ENCODE data around the gene CRTC2. TPM values are rescaled to one million over a fixed set of nuclear protein-coding genes. Genes with fewer than 3 reads are reported as not detected.

The CRTC2 gene
- total RNA-seq, 2 donors from 2014 or later, result 35.5 to 40.9 TPM

DNA sequence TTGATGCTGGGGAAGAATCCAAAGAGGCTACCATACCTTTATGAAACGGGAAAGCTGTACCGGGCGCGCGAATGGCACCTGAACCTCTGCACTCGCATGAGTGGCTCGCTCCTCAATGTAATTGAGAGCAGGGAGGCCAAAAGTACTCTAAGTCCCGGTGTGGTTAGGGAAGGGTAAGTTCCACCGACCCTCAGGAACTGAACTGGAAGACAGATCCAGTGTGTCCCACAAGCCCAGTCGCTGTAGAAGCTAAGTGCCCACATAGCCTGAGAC, 36.7 kb downstream of the CRTC2 start:
- peak overlapping the region; percentile 91 for H3K27ac ChIP-seq (ENCODE audit: low read depth, low read length)
- peaks cover 17% of the 10 kb centered on the region for H3K36me3 ChIP-seq (ENCODE audit: control insufficient read depth, insufficient read depth, low read length)
- Mint-ChIP-seq H3K36me3 (ENCODE audit: low read depth) (peaks cover 4% of the 10 kb centered on the region), H3K4me3 (peak overlapping the region; percentile 95), H3K27me3 (ENCODE audit: insufficient read depth) (no peaks in the 10 kb centered on the region), H3K9me3 (no peaks in the 10 kb centered on the region), H3K27ac (peak overlapping the region; percentile 94), H3K4me1 (peaks cover 23% of the 10 kb centered on the region)
- DNase-seq, result peak; percentile 67
- no peaks in the 10 kb centered on the region for H3K27me3 ChIP-seq (ENCODE audit: control insufficient read depth, insufficient read depth, low read length, poor library complexity, severe bottlenecking)
- H3K9me3 ChIP-seq (ENCODE audit: control insufficient read depth, low read length), result no peaks in the 10 kb centered on the region
- TF ChIP-seq, protein P1, sequence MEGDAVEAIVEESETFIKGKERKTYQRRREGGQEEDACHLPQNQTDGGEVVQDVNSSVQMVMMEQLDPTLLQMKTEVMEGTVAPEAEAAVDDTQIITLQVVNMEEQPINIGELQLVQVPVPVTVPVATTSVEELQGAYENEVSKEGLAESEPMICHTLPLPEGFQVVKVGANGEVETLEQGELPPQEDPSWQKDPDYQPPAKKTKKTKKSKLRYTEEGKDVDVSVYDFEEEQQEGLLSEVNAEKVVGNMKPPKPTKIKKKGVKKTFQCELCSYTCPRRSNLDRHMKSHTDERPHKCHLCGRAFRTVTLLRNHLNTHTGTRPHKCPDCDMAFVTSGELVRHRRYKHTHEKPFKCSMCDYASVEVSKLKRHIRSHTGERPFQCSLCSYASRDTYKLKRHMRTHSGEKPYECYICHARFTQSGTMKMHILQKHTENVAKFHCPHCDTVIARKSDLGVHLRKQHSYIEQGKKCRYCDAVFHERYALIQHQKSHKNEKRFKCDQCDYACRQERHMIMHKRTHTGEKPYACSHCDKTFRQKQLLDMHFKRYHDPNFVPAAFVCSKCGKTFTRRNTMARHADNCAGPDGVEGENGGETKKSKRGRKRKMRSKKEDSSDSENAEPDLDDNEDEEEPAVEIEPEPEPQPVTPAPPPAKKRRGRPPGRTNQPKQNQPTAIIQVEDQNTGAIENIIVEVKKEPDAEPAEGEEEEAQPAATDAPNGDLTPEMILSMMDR (conservative IDR thresholded peaks at IDR 0.05), result no peak
- H3K4me1 ChIP-seq (ENCODE audit: control insufficient read depth, insufficient read depth, low read length), result peaks cover 12% of the 10 kb centered on the region
- peak overlapping the region; percentile 79 for H3K9ac ChIP-seq (ENCODE audit: extremely low read depth, low read length, poor library complexity, severe bottlenecking)
- peak overlapping the region; percentile 88 for H3K4me3 ChIP-seq (ENCODE audit: low read length)
- WGBS, 2 experiments (ENCODE audit: insufficient coverage in 1 of 2, insufficient read length in 1 of 2), result 0 to 2% methylated on average over 10 of the region's 10 CpGs

DNA sequence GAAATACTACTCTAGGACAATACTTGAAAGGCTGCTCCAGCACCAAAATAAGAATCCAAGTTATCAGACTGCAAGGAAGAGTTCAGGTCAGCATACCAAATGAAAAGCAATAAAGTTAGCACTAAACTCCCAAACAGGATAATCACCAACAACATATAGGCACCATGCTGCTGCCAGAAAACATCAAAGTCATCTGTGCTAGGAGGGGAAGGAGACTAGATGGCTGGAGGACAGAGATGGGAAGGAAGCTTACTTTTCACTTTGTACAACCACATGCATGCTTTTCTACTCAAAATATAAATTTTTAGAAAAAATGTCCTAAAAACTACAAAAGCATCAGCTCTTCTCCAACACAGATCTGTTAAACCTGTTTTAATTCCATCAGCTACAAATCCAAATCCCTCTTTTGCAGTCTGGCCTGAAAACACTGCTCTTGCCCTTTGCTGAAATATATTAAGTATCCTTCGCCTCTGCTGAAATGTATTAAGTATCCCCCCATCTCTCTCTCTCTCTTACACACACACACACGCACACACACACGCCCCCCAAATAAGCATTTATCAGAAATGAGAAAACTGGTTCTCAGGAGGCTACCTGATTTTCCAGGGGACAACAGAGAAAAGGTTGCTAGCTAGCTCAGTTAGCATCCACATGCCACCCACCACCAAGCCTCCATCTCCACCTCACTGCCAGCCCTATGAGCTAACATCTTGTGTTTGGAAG, 37.2 kb downstream of the CRTC2 start:
- H3K4me3 ChIP-seq (ENCODE audit: low read length), result peak overlapping the region; percentile 88
- no peak overlapping the region for H3K27ac ChIP-seq (ENCODE audit: low read depth, low read length)
- TF ChIP-seq, protein P1 (conservative IDR thresholded peaks at IDR 0.05), result no peak
- DNase-seq, result no peak
- no peaks in the 10 kb centered on the region for H3K9me3 ChIP-seq (ENCODE audit: control insufficient read depth, low read length)
- Mint-ChIP-seq H3K4me1 (peaks cover 23% of the 10 kb centered on the region), H3K27me3 (ENCODE audit: insufficient read depth) (no peaks in the 10 kb centered on the region), H3K9me3 (no peaks in the 10 kb centered on the region), H3K36me3 (ENCODE audit: low read depth) (peaks cover 5% of the 10 kb centered on the region), H3K4me3 (peak overlapping the region; percentile 95), H3K27ac (peak overlapping the region; percentile 94)
- peak overlapping the region; percentile 79 for H3K9ac ChIP-seq (ENCODE audit: extremely low read depth, low read length, poor library complexity, severe bottlenecking)
- H3K36me3 ChIP-seq (ENCODE audit: control insufficient read depth, insufficient read depth, low read length), result peaks cover 21% of the 10 kb centered on the region
- no peaks in the 10 kb centered on the region for H3K27me3 ChIP-seq (ENCODE audit: control insufficient read depth, insufficient read depth, low read length, poor library complexity, severe bottlenecking)
- peaks cover 12% of the 10 kb centered on the region for H3K4me1 ChIP-seq (ENCODE audit: control insufficient read depth, insufficient read depth, low read length)
- whole genome bisulfite sequencing, 2 experiments (ENCODE audit: insufficient coverage in 1 of 2, insufficient read length in 1 of 2), result 26% methylated on average over 3 of the region's 3 CpGs; no CpG with 5 or more reads in 1 of the 2 experiments

DNA sequence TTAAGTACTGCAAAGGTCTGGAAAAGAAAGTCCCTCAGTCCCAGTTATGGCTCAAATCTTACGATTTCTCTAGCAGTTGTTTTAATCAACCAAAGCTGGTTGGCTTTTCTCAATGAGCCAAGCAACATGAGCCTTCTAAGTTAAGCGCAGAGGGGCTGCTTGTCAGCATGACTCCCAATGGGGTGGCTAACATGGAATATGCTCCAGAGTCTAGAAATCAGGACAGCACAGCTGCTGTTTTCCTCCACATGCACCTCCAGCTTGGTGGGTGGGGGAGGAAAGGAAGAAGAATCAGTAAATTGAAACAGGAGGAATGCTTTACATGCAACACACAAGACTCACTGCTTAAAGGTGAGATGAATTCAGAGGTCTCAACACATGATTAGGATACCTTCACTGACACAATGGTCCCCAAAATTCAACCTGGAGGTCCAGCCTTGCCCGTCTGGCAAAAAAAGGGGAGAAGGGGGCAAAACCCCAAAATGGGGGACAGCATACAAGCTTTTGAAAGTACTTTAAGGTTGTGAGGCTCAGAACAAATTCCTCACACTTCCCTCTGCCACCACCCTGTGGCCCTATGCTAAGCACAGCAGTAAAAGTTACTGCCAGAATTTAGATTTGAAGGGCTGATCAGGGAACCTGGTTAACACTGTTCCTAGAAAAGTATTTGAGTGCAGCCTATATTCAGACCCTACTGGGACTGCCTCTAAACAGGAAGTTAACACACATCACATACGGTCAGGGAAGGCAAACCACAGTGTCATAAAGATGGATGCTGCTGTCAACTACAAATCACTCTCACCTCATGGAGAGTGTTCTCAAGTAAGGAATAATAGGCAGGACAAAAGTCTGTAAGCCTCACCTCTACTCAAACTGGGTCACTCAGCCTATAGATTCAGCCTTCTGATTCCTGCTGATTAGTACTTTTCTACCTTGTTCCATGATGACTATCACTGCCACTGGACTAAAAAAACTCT, 38.2 kb downstream of the CRTC2 start:
- Mint-ChIP-seq H3K9me3 (no peaks in the 10 kb centered on the region), H3K4me3 (peak overlapping the region; percentile 95), H3K4me1 (peaks cover 23% of the 10 kb centered on the region), H3K27ac (peak overlapping the region; percentile 31), H3K27me3 (ENCODE audit: insufficient read depth) (no peaks in the 10 kb centered on the region), H3K36me3 (ENCODE audit: low read depth) (peaks cover 14% of the 10 kb centered on the region)
- Histone ChIP-seq H3K27ac (ENCODE audit: low read depth, low read length) (no peak overlapping the region), H3K27me3 (ENCODE audit: control insufficient read depth, insufficient read depth, low read length, poor library complexity, severe bottlenecking) (no peaks in the 10 kb centered on the region), H3K36me3 (ENCODE audit: control insufficient read depth, insufficient read depth, low read length) (peaks cover 27% of the 10 kb centered on the region), H3K9ac (ENCODE audit: extremely low read depth, low read length, poor library complexity, severe bottlenecking) (no peak overlapping the region), H3K4me1 (ENCODE audit: control insufficient read depth, insufficient read depth, low read length) (peaks cover 12% of the 10 kb centered on the region), H3K4me3 (ENCODE audit: low read length) (peak overlapping the region; percentile 88), H3K9me3 (ENCODE audit: control insufficient read depth, low read length) (no peaks in the 10 kb centered on the region)
- 64 to 79% methylated on average over 3 to 4 of the region's 4 CpGs for WGBS, 2 experiments (ENCODE audit: insufficient coverage in 1 of 2, insufficient read length in 1 of 2)
- DNase-seq, result peak; percentile 55
- TF ChIP-seq, protein P1 (conservative IDR thresholded peaks at IDR 0.05), result peak; percentile 58

Data from endodermal cell (in vitro differentiated cells).